GM12891 (cell line): ENCODE results near the gene GPR34.

ENCODE experiments used
- POLR2A ChIP-seq: IDR thresholded peaks from 2 replicates; pipeline ENCODE4 v1.6.1; 2011; ENCODE audit warnings: low read depth, low read length, control low read depth
- POLR2AphosphoS5 ChIP-seq: IDR thresholded peaks from 2 replicates; pipeline ENCODE4 v1.6.1; 2011; ENCODE audit warnings: low read depth, low read length, control low read depth
- TAF1 ChIP-seq: IDR thresholded peaks from 2 replicates; pipeline ENCODE4 v1.6.1; 2011; ENCODE audit warnings: low read depth, low read length, control low read depth

DNA sequence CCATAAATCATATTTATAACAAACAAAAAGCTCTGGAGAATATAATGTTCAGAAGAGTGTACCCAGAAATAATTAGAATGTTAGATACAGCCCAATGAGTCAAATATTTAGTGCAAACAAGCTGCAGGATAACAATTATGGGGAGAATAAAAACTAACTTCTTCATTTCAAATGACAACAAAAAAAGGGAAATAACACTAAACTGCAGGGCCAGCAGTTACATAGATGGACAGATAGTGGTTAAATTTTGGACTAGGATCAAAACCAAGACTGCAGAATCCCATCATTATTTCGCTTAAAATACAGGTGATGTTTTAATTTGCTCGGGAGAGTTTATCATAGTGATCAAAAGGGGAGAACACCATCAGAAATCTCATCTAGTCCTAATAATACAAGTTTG is 617 bp upstream of the GPR34 start:
- no peak for TF ChIP-seq POLR2AphosphoS5
- no peak for TF ChIP-seq POLR2A
- TF ChIP-seq TAF1, result no peak
